Activated B cell treated with CpG ODN at 0.5 μM for 24 hours (primary cell): ENCODE results near the gene WBP1L. TPM values are rescaled to one million over a fixed set of nuclear protein-coding genes. Genes with fewer than 3 reads are reported as not detected.
A peak's percentile ranks its signal among the peaks of the same experiment; 100 is the strongest.
"Not testable (repeated sequence)": the region's sequence is repeated elsewhere in the genome, so short reads cannot be mapped to it uniquely, and the experiment has no call there.

Experiments
- ATAC-seq: fragments of 200-7000 bp; cut with Tn5 transposase; one replicate; pipeline ENCODE4 v1.10.0; 2021; ENCODE audit warnings: low read depth, mild to moderate bottlenecking, moderate library complexity
- CTCF ChIA-PET: fragments of 350-600 bp; sonication (Branson Sonifier 250); formaldehyde crosslinking; loops from one replicate; lab custom pipeline; 2021; ENCODE audit warnings: antibody characterized with exemption; lab: Charles Lee
- POLR2A ChIA-PET: fragments of 350-600 bp; sonication (Branson Sonifier 250); formaldehyde crosslinking; loops from one replicate; lab custom pipeline; 2021; ENCODE audit warnings: antibody characterized with exemption; lab: Charles Lee
- DNase-seq: peaks from one replicate; pipeline ENCODE4 v3.0.0; 2022
- H3K27ac Mint-ChIP-seq: one replicate; pipeline ENCODE4 v1.8.0; 2020; ENCODE audit warnings: mixed read lengths
- H3K27me3 Mint-ChIP-seq: one replicate; pipeline ENCODE4 v1.8.0; 2021; ENCODE audit warnings: mixed read lengths
- H3K36me3 Mint-ChIP-seq: one replicate; pipeline ENCODE4 v1.8.0; 2021; ENCODE audit warnings: low read depth, mixed read lengths
- H3K4me1 Mint-ChIP-seq: one replicate; pipeline ENCODE4 v1.8.0; 2021; ENCODE audit warnings: mixed read lengths
- H3K4me3 Mint-ChIP-seq: one replicate; pipeline ENCODE4 v1.8.0; 2020; ENCODE audit warnings: mild to moderate bottlenecking, mixed read lengths
- H3K9me3 Mint-ChIP-seq: one replicate; pipeline ENCODE4 v1.8.0; 2020; ENCODE audit warnings: mixed read lengths
- CTCF ChIP-seq: fragments of 200-600 bp; IDR thresholded peaks from one replicate; pipeline ENCODE4 v1.8.0; 2022; ENCODE audit warnings: antibody characterized with exemption, mild to moderate bottlenecking
- intact Hi-C: fragments of 100-400 bp; cut with micrococcal nuclease; formaldehyde crosslinking; loops from one replicate; pipeline ENCODE4 v1.15.1; 2024
- total RNA-seq: library from RNA; stranded (reverse); gene quantifications from 2 replicates; pipeline ENCODE4 v1.2.3, GENCODE V29; 2022

WBP1L gene
- total RNA-seq, 1 donor from 2014 or later = 30.5 TPM

- H3K27ac Mint-ChIP-seq = peak within 1 kb of the TSS; percentile 92
- peak within 1 kb of the TSS; percentile 95 for H3K4me3 Mint-ChIP-seq
- no peak for DNase-seq
- H3K9me3 Mint-ChIP-seq = no peaks in the 10 kb centered on the region
- ATAC-seq = peak; percentile 7
- H3K4me1 Mint-ChIP-seq = peaks cover 44% of the 10 kb centered on the region
- H3K36me3 Mint-ChIP-seq = peaks cover 25% of the 10 kb centered on the region
- CTCF ChIA-PET = interaction anchor here (0.7 to 2.7 kb wide), 8 partner anchors 29 to 364 kb away, joined by 3 to 7 read pairs (median 5); partner anchors contain the start of genes SUFU, TRIM8 and WBP1L
- intact Hi-C loops = loop anchor here (1.0 to 5.0 kb wide), 9 partner anchors 28 to 652 kb away; partner anchors contain the start of genes ACTR1A, BORCS7, CNNM2 and NT5C2
- POLR2A ChIA-PET = interaction anchor here (0.6 to 5.9 kb wide), 16 partner anchors 29 to 1808 kb away, joined by 3 to 137 read pairs (median 7); partner anchors contain the start of genes CNNM2, NFKB2, NT5C2 and OGA
- no peak for TF ChIP-seq CTCF
- H3K27me3 Mint-ChIP-seq = no peaks in the 10 kb centered on the region
These were observed 28.9 kb upstream of the WBP1L start, which contains the start of gene SFXN2 for GRCh38 chr10:102714621-102715455. Gene SFXN2 (plus strand): TSS chr10:102714636. CDS start chr10:102726637, 12,001 bp downstream.

GRCh38 chr10:102715880-102716279 lies 27.9 kb upstream of the WBP1L start:
- Mint-ChIP-seq H3K4me3 (peak overlapping the region; percentile 21), H3K9me3 (no peaks in the 10 kb centered on the region), H3K36me3 (peaks cover 29% of the 10 kb centered on the region), H3K27ac (peak overlapping the region; percentile 35), H3K4me1 (peaks cover 42% of the 10 kb centered on the region), H3K27me3 (no peaks in the 10 kb centered on the region)
- intact Hi-C loops = loop anchor here (2.0 kb wide), 1 partner anchor 213 kb away; the partner anchor contains the start of genes ACTR1A and SUFU
- no peak for TF ChIP-seq CTCF
- DNase-seq (no peak), ATAC-seq (no peak)
- POLR2A ChIA-PET = interaction anchor here (0.7 to 5.0 kb wide), 4 partner anchors 28 to 74 kb away, joined by 4 to 39 read pairs (median 14); partner anchors contain the start of gene WBP1L
- CTCF ChIA-PET = interaction anchor here (0.7 kb wide), 1 partner anchor 365 kb away, joined by 5 read pairs; no protein-coding TSS in a partner anchor

- H3K9me3 Mint-ChIP-seq, CTCF ChIA-PET, H3K27ac Mint-ChIP-seq, H3K27me3 Mint-ChIP-seq, H3K4me3 Mint-ChIP-seq, DNase-seq, ATAC-seq, intact Hi-C loops: not testable (repeated sequence)
- POLR2A ChIA-PET = interaction anchor here (1.0 to 3.9 kb wide), 2 partner anchors 27 to 72 kb away, joined by 6 to 21 read pairs; partner anchors contain the start of gene WBP1L
- Mint-ChIP-seq H3K4me1 (peaks cover 33% of the 10 kb centered on the region), H3K36me3 (peaks cover 29% of the 10 kb centered on the region)
These were observed 26.7 kb upstream of the WBP1L start for GRCh38 chr10:102716900-102717565.

- CTCF ChIA-PET = no interaction called here
- DNase-seq (no peak), ATAC-seq (no peak)
- Mint-ChIP-seq H3K27me3 (no peaks in the 10 kb centered on the region), H3K4me1 (peaks cover 21% of the 10 kb centered on the region), H3K4me3 (no peak overlapping the region), H3K36me3 (peaks cover 29% of the 10 kb centered on the region), H3K9me3 (no peaks in the 10 kb centered on the region), H3K27ac (no peak overlapping the region)
- POLR2A ChIA-PET = no interaction called here
- intact Hi-C loops = no loop called here
- TF ChIP-seq CTCF = no peak
These were observed 25.5 kb upstream of the WBP1L start for GRCh38 chr10:102718220-102718619.

GRCh38 chr10:102720337-102720736 lies 23.4 kb upstream of the WBP1L start:
- POLR2A ChIA-PET = no interaction called here
- Mint-ChIP-seq H3K9me3 (peaks cover 4% of the 10 kb centered on the region), H3K4me1 (peaks cover 12% of the 10 kb centered on the region), H3K27ac (no peak overlapping the region), H3K27me3 (no peaks in the 10 kb centered on the region), H3K36me3 (peaks cover 32% of the 10 kb centered on the region), H3K4me3 (no peak overlapping the region)
- no peak for TF ChIP-seq CTCF
- intact Hi-C loops = no loop called here
- no peak for ATAC-seq
- DNase-seq = no peak
- CTCF ChIA-PET = interaction anchor here (0.6 kb wide), 1 partner anchor 178 kb away, joined by 3 read pairs; no protein-coding TSS in a partner anchor
